Kidney (tissue), 14 donors: ENCODE data around the gene GAB2. TPM values are rescaled to one million over a fixed set of nuclear protein-coding genes. Genes with fewer than 3 reads are reported as not detected.
"Not testable (repeated sequence)": the region's sequence is repeated elsewhere in the genome, so short reads cannot be mapped to it uniquely, and the experiment has no call there.

ENCODE experiments used
- DNase-seq, 5 donors: peaks; one replicate each; pipeline ENCODE4 v3.0.0-alpha.2; 2013 to 2020
- FAIRE-seq: peaks from 2 replicates; lab custom pipeline; 2012; peaks lifted over from hg19 to GRCh38; lab: Jason Lieb, UNC
- H3K27ac ChIP-seq, 2 donors: one replicate each; pipeline ENCODE4 v1.7.0; 2013; ENCODE audit warnings: low read depth in 2 of 2, low read length in 2 of 2, inconsistent platforms in 1 of 2
- H3K27me3 ChIP-seq: one replicate; pipeline ENCODE4 v1.7.1; 2013; ENCODE audit warnings: low read length, inconsistent platforms; ENCODE audit not compliant: control insufficient read depth, insufficient read depth
- H3K36me3 ChIP-seq, 3 donors: one replicate each; pipeline versions ENCODE4 v1.7.0 to v1.7.1; 2013; ENCODE audit warnings: low read length in 3 of 3, control low read depth in 1 of 3, inconsistent platforms in 1 of 3; ENCODE audit not compliant: insufficient read depth in 3 of 3, control insufficient read depth in 2 of 3
- H3K4me1 ChIP-seq, 3 donors: one replicate each; pipeline versions ENCODE4 v1.7.0 to v1.7.1; 2013; ENCODE audit warnings: low read length in 3 of 3, inconsistent platforms in 1 of 3, low read depth in 1 of 3; ENCODE audit not compliant: control insufficient read depth in 2 of 3, insufficient read depth in 2 of 3
- H3K4me3 ChIP-seq, 3 donors: one replicate each; pipeline versions ENCODE4 v1.7.0 to v1.8.1; 2013; ENCODE audit warnings: low read length in 3 of 3, control low read depth in 1 of 3, inconsistent platforms in 1 of 3
- H3K9ac ChIP-seq, 3 donors: one replicate each; pipeline versions ENCODE4 v1.7.0 to v1.7.1; 2013; ENCODE audit warnings: low read length in 3 of 3, control low read depth in 1 of 3, inconsistent platforms in 1 of 3
- H3K9me3 ChIP-seq, 3 donors: one replicate each; pipeline versions ENCODE4 v1.7.0 to v1.7.1; 2013; ENCODE audit warnings: low read length in 3 of 3, control low read depth in 1 of 3, inconsistent platforms in 1 of 3; ENCODE audit not compliant: control insufficient read depth in 2 of 3, insufficient read depth in 1 of 3
- intact Hi-C: fragments of 100-400 bp; cut with DNase I; formaldehyde crosslinking; loops from one replicate; pipeline ENCODE4 v1.11.1; 2022
- polyA plus RNA-seq: library from polyadenylated mRNA; stranded (reverse); fragments of 350-450 nt; fragmentation: Illumina TruSeq; extraction: RNeasy Lipid Tissue Mini Kit (QIAGEN cat#74804); gene quantifications from one replicate; pipeline ENCODE4 v1.2.3, GENCODE V29; 2014; ENCODE audit warnings: low read depth, low replicate concordance; ENCODE audit not compliant: insufficient read depth
- total RNA-seq: library from RNA; stranded (reverse); fragmentation: NEBNext Ultra II Directional; extraction: Animal tissue kit (Norgen Biotek cat#: 25700); gene quantifications from one replicate; pipeline ENCODE4 v1.2.1, GENCODE V29; 2021
- TF ChIP-seq, protein P1 (sequence below): IDR thresholded peaks from 3 replicates; pipeline ENCODE4 v1.5.1; 2012; ENCODE audit warnings: mild to moderate bottlenecking, moderate library complexity, borderline replicate concordance; ENCODE audit not compliant: insufficient read depth; ENCODE audit errors: extremely low read depth
- donor health status: control.
- donor health status: control.
- donor health status: control.
- donor health status: control.
- donor health status: control.
- donor health status: DM: yes; HTN: yes; CAD: no.
- donor health status: Normal renal cell carcinoma (clear cell type).

Gene GAB2
- total and polyA plus RNA-seq, 2 donors from 2014 or later: 3.3 to 23.6 TPM

DNA sequence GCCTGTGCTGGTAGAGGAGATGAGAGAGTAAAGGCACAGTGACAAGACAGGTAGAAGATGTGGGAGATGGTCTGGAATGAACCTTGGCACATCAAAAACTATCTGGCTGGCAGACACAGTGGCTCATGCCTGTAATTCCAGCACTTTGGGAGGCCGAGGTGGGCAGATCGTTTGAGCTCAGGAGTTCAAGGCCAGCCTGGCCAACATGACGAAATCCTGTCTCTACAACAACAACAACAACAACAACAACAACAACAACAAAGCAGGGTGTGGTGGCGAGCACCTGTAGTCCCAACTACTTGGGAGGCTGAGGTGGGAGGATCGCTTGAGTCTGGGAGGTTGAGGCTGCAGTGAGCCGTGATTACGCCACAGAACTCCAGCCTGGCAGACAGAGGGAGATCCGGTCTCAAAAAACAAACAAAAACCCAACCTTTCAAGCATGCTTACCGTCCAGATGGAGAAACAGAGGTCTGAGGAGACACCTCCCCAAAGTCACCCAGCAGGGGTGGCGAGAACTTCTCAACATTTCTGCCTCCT, 240.9 kb downstream of the GAB2 start:
- H3K9me3 ChIP-seq: no peaks in the 10 kb centered on the region
- no peak for DNase-seq
- H3K4me3 ChIP-seq: no peak overlapping the region
- no peak overlapping the region for H3K27ac ChIP-seq
- H3K36me3 ChIP-seq: peaks cover 0 to 14% (median 5%) of the 10 kb centered on the region in 3 donors
- intact Hi-C loops: no loop called here
- H3K4me1 ChIP-seq: no peaks in the 10 kb centered on the region
- FAIRE-seq: no peak
- TF ChIP-seq, protein P1, sequence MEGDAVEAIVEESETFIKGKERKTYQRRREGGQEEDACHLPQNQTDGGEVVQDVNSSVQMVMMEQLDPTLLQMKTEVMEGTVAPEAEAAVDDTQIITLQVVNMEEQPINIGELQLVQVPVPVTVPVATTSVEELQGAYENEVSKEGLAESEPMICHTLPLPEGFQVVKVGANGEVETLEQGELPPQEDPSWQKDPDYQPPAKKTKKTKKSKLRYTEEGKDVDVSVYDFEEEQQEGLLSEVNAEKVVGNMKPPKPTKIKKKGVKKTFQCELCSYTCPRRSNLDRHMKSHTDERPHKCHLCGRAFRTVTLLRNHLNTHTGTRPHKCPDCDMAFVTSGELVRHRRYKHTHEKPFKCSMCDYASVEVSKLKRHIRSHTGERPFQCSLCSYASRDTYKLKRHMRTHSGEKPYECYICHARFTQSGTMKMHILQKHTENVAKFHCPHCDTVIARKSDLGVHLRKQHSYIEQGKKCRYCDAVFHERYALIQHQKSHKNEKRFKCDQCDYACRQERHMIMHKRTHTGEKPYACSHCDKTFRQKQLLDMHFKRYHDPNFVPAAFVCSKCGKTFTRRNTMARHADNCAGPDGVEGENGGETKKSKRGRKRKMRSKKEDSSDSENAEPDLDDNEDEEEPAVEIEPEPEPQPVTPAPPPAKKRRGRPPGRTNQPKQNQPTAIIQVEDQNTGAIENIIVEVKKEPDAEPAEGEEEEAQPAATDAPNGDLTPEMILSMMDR: no peak
- H3K9ac ChIP-seq: no peak overlapping the region
- H3K27me3 ChIP-seq: no peaks in the 10 kb centered on the region

DNA sequence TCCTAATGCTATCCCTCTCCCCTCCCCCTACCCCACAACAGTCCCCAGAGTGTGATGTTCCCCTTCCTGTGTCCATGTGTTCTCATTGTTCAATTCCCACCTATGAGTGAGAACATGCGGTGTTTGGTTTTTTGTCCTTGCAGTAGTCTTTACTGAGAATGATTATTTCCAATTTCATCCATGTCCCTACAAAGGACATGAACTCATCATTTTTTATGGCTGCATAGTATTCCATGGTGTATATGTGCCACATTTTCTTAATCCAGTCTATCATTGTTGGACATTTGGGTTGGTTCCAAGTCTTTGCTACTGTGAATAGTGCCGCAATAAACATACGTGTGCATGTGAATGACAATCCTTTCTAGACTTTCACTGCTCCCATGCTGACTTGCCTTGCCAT, 241.8 kb downstream of the GAB2 start:
- H3K27ac ChIP-seq, H3K4me1 ChIP-seq, DNase-seq, intact Hi-C loops, H3K9ac ChIP-seq, H3K27me3 ChIP-seq, H3K4me3 ChIP-seq, H3K9me3 ChIP-seq, FAIRE-seq: not testable (repeated sequence)
- peaks cover 0 to 14% (median 5%) of the 10 kb centered on the region in 3 donors for H3K36me3 ChIP-seq

DNA sequence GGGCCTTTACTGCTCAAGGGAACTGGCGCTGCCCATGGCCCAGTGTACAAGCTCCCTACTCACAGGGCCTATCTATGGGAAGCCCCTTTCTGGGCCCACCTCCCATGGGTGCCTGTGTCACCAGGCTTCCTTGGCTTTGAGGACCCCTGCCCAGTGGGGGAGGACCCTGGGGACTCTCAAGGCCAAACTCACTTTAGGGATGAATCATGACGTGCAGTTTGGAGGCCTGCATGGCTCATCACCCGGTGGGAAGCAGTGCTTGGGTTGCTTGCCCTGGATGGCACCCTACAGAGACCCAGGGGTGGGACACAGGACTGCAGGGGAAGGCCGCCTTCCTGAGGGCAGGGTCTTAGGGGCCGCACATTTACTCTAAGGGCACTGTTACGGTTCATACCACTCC, 245.7 kb downstream of the GAB2 start:
- H3K36me3 ChIP-seq: peaks cover 0 to 14% (median 5%) of the 10 kb centered on the region in 3 donors
- no peak for FAIRE-seq
- no peak for DNase-seq
- intact Hi-C loops: no loop called here
- H3K4me1 ChIP-seq: peaks cover 0 to 12% (median 0%) of the 10 kb centered on the region in 3 donors
- no peak overlapping the region for H3K27ac ChIP-seq
- H3K9me3 ChIP-seq: no peaks in the 10 kb centered on the region
- TF ChIP-seq, protein P1: no peak
- H3K9ac ChIP-seq: no peak overlapping the region
- no peaks in the 10 kb centered on the region for H3K27me3 ChIP-seq
- no peak overlapping the region for H3K4me3 ChIP-seq

DNA sequence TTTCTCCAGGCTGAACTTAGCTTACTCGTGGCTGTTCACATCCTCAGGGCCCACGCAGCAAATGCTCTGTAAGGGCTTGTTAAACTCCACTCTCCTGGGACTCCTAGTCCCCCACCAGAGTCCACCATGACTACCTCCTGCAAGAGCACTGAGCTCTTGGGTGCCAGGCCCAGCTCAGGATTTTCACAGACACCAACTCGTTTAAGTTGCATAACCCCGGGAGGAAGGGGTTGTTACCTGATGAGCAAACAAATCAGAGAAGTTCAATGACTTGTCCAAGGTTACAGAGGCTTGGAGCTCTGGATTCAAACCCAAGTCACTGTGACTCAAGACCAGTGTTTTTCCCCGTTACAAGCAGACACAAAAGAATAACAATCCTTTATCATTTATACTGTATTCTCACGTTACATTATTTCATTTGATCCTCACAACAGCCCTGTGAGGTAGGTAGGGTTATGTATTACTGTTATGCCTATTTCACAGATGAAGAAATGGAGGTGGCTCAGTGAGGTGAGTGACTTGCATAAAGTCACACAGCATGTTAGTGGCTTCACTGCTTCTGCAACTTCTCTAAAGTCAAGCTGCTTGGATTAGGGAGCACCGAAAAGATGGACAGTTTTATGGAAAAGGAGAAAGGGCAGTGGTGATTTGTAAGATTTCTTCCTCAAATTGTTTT, 246.6 kb downstream of the GAB2 start:
- Histone ChIP-seq H3K4me1 (peaks cover 0 to 12% (median 0%) of the 10 kb centered on the region in 3 donors), H3K36me3 (peaks cover 0 to 14% (median 5%) of the 10 kb centered on the region in 3 donors), H3K9me3 (no peaks in the 10 kb centered on the region), H3K27me3 (no peaks in the 10 kb centered on the region), H3K4me3 (no peak overlapping the region), H3K27ac (peak overlapping the region in 1 of 2 donors; percentile 19), H3K9ac (no peak overlapping the region)
- intact Hi-C loops: no loop called here
- TF ChIP-seq, protein P1: no peak
- DNase-seq: no peak
- FAIRE-seq: no peak
